GM13977 (cell line): ENCODE results near the gene AKAP6.

Experiments used
- DNase-seq: peaks from one replicate; pipeline ENCODE4 v3.0.0; 2012; ENCODE audit warnings: low spot score
- CTCF ChIP-seq: IDR thresholded peaks from 2 replicates; pipeline ENCODE4 v1.5.1; 2012; ENCODE audit warnings: mild to moderate bottlenecking, control low read depth; ENCODE audit not compliant: insufficient read depth; ENCODE audit errors: extremely low read depth, missing control alignments
- in situ Hi-C: fragments of 300-500 bp; cut with MboI; formaldehyde crosslinking; loops from one replicate; pipeline ENCODE4 v1.12.0; 2022; ENCODE audit warnings: low sequenced_read_pairs, low pct_unique_long_range_greater_than_20kb, mixed read lengths, inconsistent platforms; ENCODE audit not compliant: unreplicated experiment

The AKAP6 gene

GRCh38 chr14:32473464-32473855 lies 144.4 kb downstream of the AKAP6 start:
- DNase-seq: no peak
- no peak for TF ChIP-seq CTCF
- in situ Hi-C loops: loop anchor here (25.0 kb wide), 1 partner anchor 536 kb away; no protein-coding TSS in a partner anchor

GRCh38 chr14:32474478-32475195 lies 145.5 kb downstream of the AKAP6 start:
- in situ Hi-C loops: loop anchor here (25.0 kb wide), 1 partner anchor 537 kb away; no protein-coding TSS in a partner anchor
- no peak for DNase-seq
- no peak for TF ChIP-seq CTCF

GRCh38 chr14:32476532-32476931 lies 147.4 kb downstream of the AKAP6 start:
- in situ Hi-C loops: no loop called here
- no peak for DNase-seq
- TF ChIP-seq CTCF: no peak

GRCh38 chr14:32477396-32477795 lies 148.3 kb downstream of the AKAP6 start:
- TF ChIP-seq CTCF: no peak
- no peak for DNase-seq
- in situ Hi-C loops: no loop called here

GRCh38 chr14:32478050-32478449 lies 149.0 kb downstream of the AKAP6 start:
- in situ Hi-C loops: no loop called here
- DNase-seq: no peak

GRCh38 chr14:32480337-32480736 lies 151.2 kb downstream of the AKAP6 start:
- DNase-seq: no peak
- TF ChIP-seq CTCF: no peak
- in situ Hi-C loops: no loop called here

More at GRCh38 chr14:32478050-32478449, 149.0 kb downstream of the AKAP6 start:
- no peak for TF ChIP-seq CTCF
